Neural crest cell (in vitro differentiated cells): ENCODE results near the gene BTBD8. TPM values are rescaled to one million over a fixed set of nuclear protein-coding genes. Genes with fewer than 3 reads are reported as not detected.

Experiments
- DNase-seq: peaks from one replicate; pipeline ENCODE4 v3.0.0; 2021; ENCODE audit warnings: low read depth, mixed read lengths, low spot score
- H3K27ac Mint-ChIP-seq: one replicate; pipeline ENCODE4 v1.8.0; 2021; ENCODE audit warnings: mild to moderate bottlenecking, mixed read lengths; ENCODE audit not compliant: unreplicated experiment
- H3K27me3 Mint-ChIP-seq: 2 replicates; pipeline ENCODE4 v1.8.0; 2021; ENCODE audit warnings: low read depth, mild to moderate bottlenecking, mixed read lengths
- H3K36me3 Mint-ChIP-seq: 2 replicates; pipeline ENCODE4 v1.8.0; 2021; ENCODE audit warnings: low read depth, mild to moderate bottlenecking, mixed read lengths
- H3K4me1 Mint-ChIP-seq: 2 replicates; pipeline ENCODE4 v1.8.0; 2021; ENCODE audit warnings: mixed read lengths
- H3K4me3 Mint-ChIP-seq: one replicate; pipeline ENCODE4 v1.8.0; 2021; ENCODE audit warnings: mild to moderate bottlenecking, mixed read lengths
- H3K9me3 Mint-ChIP-seq: 2 replicates; pipeline ENCODE4 v1.8.0; 2021; ENCODE audit warnings: mixed read lengths
- CTCF ChIP-seq: fragments of 200-600 bp; sonication (generic); conservative IDR thresholded peaks from 2 replicates; pipeline ENCODE4 v1.5.0; 2021; ENCODE audit warnings: antibody characterized with exemption, mild to moderate bottlenecking
- total RNA-seq: library from RNA; stranded (reverse); gene quantifications from 2 replicates; pipeline ENCODE4 v1.2.1, GENCODE V29; 2021

Gene BTBD8
- total RNA-seq, 1 donor from 2014 or later: 2.4 TPM

- Mint-ChIP-seq H3K27ac (no peak overlapping the region), H3K27me3 (no peaks in the 10 kb centered on the region), H3K36me3 (no peaks in the 10 kb centered on the region), H3K9me3 (no peaks in the 10 kb centered on the region), H3K4me3 (no peak overlapping the region), H3K4me1 (peaks cover 4% of the 10 kb centered on the region)
- DNase-seq: no peak
- TF ChIP-seq CTCF: no peak
Measured at GRCh38 chr1:92169214-92170005, 89.3 kb downstream of the BTBD8 start.

- DNase-seq: no peak
- Mint-ChIP-seq H3K36me3 (peaks cover 4% of the 10 kb centered on the region), H3K4me3 (no peak overlapping the region), H3K9me3 (no peaks in the 10 kb centered on the region), H3K27me3 (no peaks in the 10 kb centered on the region), H3K27ac (no peak overlapping the region), H3K4me1 (no peaks in the 10 kb centered on the region)
- TF ChIP-seq CTCF: no peak
Measured at GRCh38 chr1:92184632-92185031, 104.5 kb downstream of the BTBD8 start.

GRCh38 chr1:92186081-92186480 is 105.9 kb downstream of the BTBD8 start:
- no peak for TF ChIP-seq CTCF
- peaks cover under 1% of the 10 kb centered on the region for H3K36me3 Mint-ChIP-seq
- no peaks in the 10 kb centered on the region for H3K4me1 Mint-ChIP-seq
- H3K9me3 Mint-ChIP-seq: no peaks in the 10 kb centered on the region
- H3K27ac Mint-ChIP-seq: no peak overlapping the region
- no peak overlapping the region for H3K4me3 Mint-ChIP-seq
- no peak for DNase-seq
- no peaks in the 10 kb centered on the region for H3K27me3 Mint-ChIP-seq

- no peaks in the 10 kb centered on the region for H3K27me3 Mint-ChIP-seq
- DNase-seq: no peak
- no peaks in the 10 kb centered on the region for H3K36me3 Mint-ChIP-seq
- no peak overlapping the region for H3K4me3 Mint-ChIP-seq
- no peak overlapping the region for H3K27ac Mint-ChIP-seq
- no peak for TF ChIP-seq CTCF
- no peaks in the 10 kb centered on the region for H3K4me1 Mint-ChIP-seq
- no peaks in the 10 kb centered on the region for H3K9me3 Mint-ChIP-seq
Measured at GRCh38 chr1:92188436-92189255, 108.5 kb downstream of the BTBD8 start.

- no peak overlapping the region for H3K4me3 Mint-ChIP-seq
- no peak for TF ChIP-seq CTCF
- no peaks in the 10 kb centered on the region for H3K9me3 Mint-ChIP-seq
- H3K27ac Mint-ChIP-seq: no peak overlapping the region
- no peaks in the 10 kb centered on the region for H3K36me3 Mint-ChIP-seq
- H3K4me1 Mint-ChIP-seq: no peaks in the 10 kb centered on the region
- DNase-seq: no peak
- no peaks in the 10 kb centered on the region for H3K27me3 Mint-ChIP-seq
Measured at GRCh38 chr1:92191726-92192125, 111.6 kb downstream of the BTBD8 start.
